Fibroblast of the conjunctiva (primary cell): Measurements from ENCODE around the gene LINGO3.
"Not testable (repeated sequence)": the region's sequence is repeated elsewhere in the genome, so short reads cannot be mapped to it uniquely, and the experiment has no call there.

ENCODE experiments used
- DNase-seq: peaks from one replicate; pipeline ENCODE4 v3.0.0-alpha.2; 2010; ENCODE audit warnings: low read depth

The LINGO3 gene, protein sequence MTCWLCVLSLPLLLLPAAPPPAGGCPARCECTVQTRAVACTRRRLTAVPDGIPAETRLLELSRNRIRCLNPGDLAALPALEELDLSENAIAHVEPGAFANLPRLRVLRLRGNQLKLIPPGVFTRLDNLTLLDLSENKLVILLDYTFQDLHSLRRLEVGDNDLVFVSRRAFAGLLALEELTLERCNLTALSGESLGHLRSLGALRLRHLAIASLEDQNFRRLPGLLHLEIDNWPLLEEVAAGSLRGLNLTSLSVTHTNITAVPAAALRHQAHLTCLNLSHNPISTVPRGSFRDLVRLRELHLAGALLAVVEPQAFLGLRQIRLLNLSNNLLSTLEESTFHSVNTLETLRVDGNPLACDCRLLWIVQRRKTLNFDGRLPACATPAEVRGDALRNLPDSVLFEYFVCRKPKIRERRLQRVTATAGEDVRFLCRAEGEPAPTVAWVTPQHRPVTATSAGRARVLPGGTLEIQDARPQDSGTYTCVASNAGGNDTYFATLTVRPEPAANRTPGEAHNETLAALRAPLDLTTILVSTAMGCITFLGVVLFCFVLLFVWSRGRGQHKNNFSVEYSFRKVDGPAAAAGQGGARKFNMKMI

DNA sequence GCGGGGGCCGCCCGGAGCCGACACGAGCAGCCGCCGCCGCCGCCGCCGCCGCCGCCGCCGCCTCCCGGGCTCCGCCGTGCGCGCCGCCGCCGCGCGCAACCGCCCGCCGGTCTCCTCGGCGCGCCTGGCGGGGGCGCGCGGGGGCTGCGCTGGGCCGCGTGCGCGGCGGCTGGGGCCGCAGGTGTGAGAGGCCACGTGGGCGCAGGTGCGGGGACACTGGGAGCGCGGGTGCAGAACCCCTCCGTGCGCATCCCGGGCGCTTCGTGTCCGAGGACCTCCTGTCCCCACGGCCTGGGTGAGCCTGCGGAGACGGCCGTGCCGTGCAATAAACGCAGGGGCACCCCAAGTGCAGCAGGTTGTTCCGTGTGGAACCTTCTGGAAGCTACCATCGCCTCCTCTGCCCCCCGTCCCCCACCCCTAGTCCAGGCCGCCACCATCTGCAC lies at the start of gene LINGO3:
TSS of gene LINGO3 (minus strand) at position 41 of the 443 bp plus-strand sequence. CDS start 16,378 bp downstream, outside the sequence.
- no peak for DNase-seq

GRCh38 chr19:2356036-2356646 lies 48.2 kb upstream of the LINGO3 start:
- no peak for DNase-seq

- DNase-seq = no peak
Measured at GRCh38 chr19:2355168-2356035, 47.4 kb upstream of the LINGO3 start.

GRCh38 chr19:2354670-2355069 lies 46.7 kb upstream of the LINGO3 start:
- DNase-seq = no peak

DNA sequence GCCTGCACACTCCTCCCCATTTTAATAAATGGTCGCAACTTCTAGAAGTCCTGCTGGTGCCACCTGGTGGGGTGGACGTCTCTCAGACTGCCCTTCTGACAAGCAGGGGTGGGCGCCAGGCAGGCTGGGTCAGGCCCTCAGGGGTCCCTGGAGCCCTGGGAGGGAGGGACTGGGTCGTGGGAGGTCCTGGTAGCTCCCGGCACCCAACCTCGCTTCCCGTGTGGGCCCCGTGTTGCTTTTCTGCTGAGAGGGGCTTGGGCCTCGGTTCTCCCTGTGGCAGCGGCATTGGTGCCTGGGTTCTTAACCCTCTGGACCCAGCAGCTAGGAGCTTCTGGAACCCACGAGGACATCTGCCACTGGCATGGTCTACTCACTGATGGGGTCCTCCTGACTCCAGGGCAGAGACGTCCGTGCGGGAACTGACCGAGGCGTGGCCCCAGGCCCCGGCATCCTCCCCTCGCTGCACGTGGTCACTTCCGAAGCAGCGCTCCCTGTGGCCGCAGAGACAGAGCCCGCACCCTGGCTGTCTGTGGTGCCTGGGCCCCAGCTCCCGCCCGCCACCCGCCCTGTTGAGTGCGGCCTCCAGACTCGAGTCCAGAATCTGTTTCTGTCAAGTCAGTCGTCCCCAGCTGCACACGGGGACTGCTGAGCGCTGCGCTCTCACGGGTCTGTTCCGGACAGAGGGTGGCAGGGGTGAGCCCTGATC lies 46.1 kb upstream of the LINGO3 start:
- DNase-seq = no peak

GRCh38 chr19:2353159-2353886 lies 45.4 kb upstream of the LINGO3 start:
- no peak for DNase-seq

GRCh38 chr19:2352121-2352520 lies 44.2 kb upstream of the LINGO3 start:
- DNase-seq = no peak

GRCh38 chr19:2351591-2351990 lies 43.6 kb upstream of the LINGO3 start:
- no peak for DNase-seq

DNA sequence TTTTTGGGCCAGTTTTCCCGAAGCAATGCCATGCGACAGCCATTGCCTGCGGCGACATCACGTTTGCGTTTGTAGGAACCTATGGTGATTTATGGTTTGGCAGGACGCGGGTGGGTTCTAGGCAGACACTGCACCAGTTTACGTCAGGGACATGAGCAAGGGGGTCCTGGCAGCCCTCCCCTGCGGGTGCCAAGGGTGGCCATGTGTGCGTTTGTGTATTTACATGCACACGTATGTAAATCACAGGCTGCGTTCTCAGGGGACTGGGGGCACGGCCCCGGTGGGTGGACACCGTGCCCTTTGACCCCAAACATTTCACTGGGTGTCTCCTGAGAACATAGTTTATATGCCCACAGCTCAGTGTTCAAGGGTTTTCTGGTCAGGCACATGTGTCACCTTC lies 42.7 kb upstream of the LINGO3 start:
- DNase-seq = no peak

DNA sequence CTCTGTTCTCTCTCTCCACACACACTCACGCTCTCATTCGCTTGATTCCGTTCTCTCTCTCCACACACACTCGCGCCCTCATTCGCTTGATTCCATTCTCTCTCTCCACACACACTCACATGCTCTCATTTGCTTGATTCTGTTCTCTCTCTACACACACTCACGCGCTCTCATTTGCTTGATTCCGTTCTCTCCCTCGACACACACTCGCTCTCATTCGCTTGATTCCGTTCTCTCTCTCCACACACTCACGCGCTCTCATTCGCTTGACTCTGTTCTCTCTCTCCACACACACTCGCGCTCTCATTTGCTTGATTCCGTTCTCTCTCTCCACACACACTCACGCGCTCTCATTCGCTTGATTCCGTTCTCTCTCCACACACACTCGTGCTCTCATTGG lies 41.9 kb upstream of the LINGO3 start:
- not testable (repeated sequence) for DNase-seq

DNA sequence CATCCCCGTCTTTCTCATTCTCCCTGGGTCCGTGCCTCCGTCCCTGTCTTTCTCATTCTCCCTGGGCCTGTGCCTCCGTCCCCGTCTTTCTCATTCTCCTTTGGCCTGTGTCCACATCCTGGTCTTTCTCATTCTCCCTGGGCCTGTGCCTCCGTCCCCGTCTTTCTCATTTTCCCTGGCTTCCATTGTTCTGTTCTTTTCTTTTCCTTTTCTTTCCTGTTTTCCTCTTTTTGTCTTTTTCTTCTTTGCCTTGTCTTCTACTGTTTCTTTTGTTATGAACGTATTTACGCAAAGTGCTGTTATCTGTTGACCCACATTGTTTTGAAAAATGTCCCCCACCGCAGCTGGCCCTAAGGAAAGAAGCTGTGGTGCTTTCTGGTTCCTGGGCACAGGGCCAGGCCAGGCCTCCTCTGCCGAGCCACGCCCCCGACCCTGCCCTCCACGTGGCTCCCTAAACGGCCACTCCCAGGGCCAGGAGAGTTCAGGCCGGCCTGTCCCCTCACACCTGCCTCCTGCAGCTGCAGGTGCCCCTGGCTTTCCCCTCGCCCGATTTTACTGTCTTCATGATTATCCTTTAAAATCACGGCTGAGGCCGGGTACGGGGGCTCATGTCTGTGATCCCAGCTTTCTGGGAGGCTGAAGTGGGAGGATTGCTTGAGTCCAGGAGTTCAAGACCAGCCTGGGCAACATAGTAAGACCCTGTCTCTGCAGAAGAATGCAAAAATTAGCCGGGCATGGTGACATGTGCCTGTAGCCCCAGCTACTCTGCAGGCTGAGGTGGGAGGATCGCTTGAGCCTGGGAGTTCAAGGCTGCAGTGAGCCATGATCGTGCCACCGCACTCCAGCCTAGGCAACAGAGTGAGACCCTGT lies 38.1 kb upstream of the LINGO3 start:
- DNase-seq = no peak

DNA sequence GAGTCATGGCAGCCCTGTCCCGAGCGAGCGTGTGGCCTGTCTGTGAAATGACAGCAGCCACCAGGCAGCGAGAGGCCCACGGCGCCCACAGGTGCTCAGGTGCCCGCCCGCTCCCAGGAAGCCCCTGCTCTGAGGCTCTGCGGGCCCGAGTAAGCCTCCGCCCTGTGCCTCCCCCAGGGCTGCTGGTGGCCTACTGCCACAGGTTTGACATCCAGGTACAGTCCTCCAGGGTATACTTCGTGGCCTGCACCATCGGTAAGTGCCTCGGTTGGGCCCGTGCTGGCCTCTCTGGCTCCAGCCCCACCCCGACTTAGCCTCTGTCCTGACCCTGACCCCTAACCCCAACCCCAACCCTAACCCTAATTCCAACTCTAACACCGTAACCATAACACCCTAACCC lies 37.1 kb upstream of the LINGO3 start:
- no peak for DNase-seq

- DNase-seq = no peak
Measured at GRCh38 chr19:2344381-2344870, 36.5 kb upstream of the LINGO3 start.

GRCh38 chr19:2343289-2343982 lies 35.5 kb upstream of the LINGO3 start:
- no peak for DNase-seq

- DNase-seq = no peak
Measured at GRCh38 chr19:2342656-2343288, 34.8 kb upstream of the LINGO3 start.

DNA sequence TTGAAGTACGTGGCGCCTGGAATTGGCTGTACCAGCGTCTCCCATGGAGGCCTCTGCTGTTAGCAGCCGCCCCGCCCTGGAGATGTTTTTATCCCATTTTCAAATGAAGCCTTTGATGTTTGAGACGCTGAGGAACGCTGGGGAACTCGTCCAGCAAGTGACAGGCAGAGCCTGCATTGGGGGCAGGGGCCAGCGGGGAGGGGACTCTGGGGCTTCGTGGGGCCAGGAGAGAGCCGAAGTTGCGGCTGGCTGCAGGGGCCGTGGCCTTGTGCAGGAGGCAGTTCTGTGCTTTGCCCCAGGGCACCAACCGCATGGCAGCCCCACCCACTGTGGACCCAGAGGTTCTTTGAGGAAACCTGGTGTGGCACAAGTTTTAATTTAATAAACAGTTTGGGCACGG lies 34.0 kb upstream of the LINGO3 start:
- no peak for DNase-seq

DNA sequence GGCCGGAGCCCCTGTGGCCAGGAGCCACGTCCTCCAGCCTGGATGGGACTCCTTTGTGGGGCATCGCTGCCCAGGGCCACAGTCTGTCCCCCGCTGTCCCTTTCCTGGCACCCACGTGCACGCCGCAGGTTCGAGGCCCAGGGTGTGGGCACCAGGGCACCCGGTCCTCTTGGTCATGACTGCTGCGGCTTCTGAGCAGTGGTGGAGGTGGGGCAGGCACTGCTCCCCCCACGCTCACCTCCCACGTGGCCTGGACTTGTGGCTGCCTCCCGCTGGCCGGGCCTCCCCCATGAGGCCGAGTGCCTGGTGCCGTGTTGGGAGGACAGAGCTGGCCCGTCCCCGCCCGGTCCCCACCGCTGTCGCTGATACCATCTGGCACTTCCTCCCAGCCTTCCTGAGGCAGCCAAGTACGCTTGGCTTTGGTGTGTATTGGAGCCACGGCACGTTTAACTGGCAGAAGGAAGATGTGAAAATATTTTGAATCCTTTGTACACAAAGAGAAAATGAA lies 33.3 kb upstream of the LINGO3 start:
- no peak for DNase-seq

DNA sequence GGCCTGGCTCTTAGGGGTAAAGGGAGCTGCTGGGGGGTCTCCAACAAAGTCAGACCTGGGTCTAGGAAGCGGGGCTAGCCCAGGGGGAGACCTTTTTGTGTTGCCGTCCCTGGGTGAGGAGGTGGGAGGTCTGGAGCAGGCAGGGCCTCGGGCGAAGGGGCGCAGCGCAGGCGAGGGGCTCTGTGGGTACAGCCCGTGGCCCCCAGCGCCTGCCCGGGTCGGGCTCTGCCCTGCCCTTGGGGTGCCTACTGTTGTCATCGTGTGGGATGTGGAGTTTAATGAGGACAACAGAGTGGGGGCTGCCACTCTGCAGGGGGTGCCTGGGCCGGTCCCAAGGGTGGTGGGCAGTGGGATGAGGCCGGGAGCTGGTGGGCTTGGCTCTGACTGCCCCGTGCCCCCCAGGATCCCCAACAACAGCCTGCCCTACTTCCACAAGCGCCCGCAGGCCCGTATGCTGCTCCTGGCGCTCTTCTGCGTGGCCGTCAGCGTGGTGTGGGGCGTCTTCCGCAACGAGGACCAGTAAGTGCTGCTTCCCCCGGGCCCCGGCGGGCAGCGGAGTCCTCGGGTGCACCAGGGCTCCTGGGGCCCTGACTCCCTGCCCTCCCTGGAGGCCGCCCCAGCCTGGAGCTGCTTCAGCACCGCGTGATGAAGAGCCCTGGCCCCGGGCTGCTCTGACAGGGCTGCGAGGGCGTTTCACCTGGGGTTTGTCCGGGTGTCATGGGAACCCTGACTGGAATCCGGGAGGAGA lies 32.7 kb upstream of the LINGO3 start:
- no peak for DNase-seq
